ENCODE results near the gene BNC2.

Gene BNC2

DNA sequence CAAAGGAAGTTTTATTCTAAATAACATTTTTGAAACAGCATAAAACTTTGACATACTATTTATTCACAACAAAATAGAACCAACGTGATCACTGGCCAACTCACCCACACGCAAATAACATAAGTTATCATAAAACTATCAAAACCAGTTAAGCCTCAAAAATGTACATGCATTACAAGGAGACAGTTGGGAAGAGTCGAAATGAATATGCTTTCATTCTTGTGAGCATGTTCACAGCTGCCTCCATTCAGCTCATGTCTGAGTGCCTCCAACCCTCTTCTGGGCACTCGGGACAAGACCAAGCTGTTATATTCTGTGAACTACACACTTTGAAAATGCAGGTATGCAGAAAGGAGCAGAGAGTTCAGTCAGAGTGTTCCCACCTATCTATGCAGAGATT, 284.9 kb downstream of the BNC2 start:
- no peak overlapping the region for H3K4me3 ChIP-seq (ENCODE audit: low read depth, low read length)
- no peak for DNase-seq (ENCODE audit: low read depth)
- TF ChIP-seq, protein P1, sequence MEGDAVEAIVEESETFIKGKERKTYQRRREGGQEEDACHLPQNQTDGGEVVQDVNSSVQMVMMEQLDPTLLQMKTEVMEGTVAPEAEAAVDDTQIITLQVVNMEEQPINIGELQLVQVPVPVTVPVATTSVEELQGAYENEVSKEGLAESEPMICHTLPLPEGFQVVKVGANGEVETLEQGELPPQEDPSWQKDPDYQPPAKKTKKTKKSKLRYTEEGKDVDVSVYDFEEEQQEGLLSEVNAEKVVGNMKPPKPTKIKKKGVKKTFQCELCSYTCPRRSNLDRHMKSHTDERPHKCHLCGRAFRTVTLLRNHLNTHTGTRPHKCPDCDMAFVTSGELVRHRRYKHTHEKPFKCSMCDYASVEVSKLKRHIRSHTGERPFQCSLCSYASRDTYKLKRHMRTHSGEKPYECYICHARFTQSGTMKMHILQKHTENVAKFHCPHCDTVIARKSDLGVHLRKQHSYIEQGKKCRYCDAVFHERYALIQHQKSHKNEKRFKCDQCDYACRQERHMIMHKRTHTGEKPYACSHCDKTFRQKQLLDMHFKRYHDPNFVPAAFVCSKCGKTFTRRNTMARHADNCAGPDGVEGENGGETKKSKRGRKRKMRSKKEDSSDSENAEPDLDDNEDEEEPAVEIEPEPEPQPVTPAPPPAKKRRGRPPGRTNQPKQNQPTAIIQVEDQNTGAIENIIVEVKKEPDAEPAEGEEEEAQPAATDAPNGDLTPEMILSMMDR (conservative IDR thresholded peaks at IDR 0.05; ENCODE audit: low read depth, low read length) = no peak

DNA sequence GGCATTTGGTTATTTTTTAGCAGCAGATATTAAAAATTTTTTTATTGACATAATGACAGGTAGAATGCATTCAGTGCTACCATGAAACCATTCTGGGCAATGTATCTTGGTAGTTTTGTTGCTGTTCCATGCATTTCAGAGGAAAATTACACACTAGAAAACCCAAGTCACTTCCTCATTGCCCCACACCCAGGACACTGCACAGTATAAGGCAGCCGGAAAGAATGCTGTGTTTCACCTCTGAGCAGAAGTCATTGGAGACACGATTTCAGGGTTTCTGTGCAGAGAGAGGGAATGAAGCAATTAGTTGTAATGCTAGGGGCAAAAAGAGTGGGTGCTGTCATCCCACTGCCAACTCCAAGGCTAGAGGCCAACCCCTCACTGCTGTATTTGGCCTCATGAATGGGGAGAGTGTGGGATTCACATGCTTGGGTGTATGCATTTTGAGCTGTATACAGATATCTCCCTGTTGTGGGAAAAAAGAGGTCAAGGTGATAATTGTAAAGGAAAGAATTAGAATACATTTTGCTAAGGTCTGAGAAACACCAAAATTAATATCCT, 290.5 kb downstream of the BNC2 start:
- TF ChIP-seq, protein P1 (conservative IDR thresholded peaks at IDR 0.05; ENCODE audit: low read depth, low read length) = no peak
- no peak overlapping the region for H3K4me3 ChIP-seq (ENCODE audit: low read depth, low read length)
- peak; percentile 44 for DNase-seq (ENCODE audit: low read depth)

DNA sequence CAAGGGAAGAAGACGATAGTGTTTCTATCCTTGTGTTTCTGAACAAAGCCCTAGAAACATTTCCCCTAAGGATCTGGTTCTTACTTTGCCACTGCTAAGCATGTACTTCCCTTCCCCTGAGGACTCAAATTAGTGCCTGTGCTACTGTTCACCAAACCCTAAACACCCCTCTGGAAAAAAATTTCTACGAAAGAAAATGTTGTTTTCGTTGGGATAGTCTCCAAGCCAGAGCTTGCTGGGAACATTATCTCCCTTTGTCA, 294.6 kb downstream of the BNC2 start:
- no peak for DNase-seq (ENCODE audit: low read depth)
- H3K4me3 ChIP-seq (ENCODE audit: low read depth, low read length) = no peak overlapping the region
- TF ChIP-seq, protein P1 (conservative IDR thresholded peaks at IDR 0.05; ENCODE audit: low read depth, low read length) = no peak

DNA sequence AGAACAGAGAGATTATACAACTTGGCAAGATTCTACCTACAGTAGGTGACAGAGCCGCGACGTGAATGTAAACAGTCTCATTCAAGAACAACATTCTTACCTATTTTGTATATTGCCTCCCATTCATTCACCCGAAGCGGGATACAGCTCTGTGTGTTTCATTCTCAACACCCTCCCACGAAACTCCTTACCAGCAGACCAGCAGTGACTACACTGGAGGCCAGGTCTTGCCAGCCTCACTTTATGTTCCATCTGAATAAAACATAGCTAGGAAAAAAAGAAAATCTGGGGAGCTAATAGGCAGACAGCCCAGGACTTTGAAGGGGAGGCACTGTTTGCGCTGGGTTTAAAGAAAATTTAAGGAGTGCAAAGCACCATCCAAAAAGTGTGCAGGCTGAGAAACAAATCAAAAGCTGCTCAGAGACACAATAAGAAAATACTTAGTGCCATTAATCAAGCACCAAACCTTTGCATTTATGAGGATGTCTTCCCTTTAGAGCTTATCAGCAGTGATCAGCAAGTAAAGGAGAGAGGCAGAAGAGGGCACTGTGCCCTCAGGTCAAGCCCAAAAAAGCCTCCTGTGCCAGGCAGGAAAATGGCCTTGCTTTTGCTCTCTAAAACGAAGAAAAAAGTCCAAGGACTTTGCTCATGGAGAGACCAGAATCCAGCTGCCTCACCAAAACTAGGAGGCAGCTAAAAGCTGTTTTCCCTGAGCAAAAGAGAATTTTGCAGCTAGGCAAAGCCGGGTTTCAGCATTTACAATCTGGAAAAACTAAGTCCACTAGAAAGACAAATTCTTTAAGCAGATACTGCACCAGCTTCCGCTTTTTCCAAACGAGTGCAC, 295.1 kb downstream of the BNC2 start:
- H3K4me3 ChIP-seq (ENCODE audit: low read depth, low read length) = no peak overlapping the region
- TF ChIP-seq, protein P1 (conservative IDR thresholded peaks at IDR 0.05; ENCODE audit: low read depth, low read length) = peak; percentile 10
- no peak for DNase-seq (ENCODE audit: low read depth)

DNA sequence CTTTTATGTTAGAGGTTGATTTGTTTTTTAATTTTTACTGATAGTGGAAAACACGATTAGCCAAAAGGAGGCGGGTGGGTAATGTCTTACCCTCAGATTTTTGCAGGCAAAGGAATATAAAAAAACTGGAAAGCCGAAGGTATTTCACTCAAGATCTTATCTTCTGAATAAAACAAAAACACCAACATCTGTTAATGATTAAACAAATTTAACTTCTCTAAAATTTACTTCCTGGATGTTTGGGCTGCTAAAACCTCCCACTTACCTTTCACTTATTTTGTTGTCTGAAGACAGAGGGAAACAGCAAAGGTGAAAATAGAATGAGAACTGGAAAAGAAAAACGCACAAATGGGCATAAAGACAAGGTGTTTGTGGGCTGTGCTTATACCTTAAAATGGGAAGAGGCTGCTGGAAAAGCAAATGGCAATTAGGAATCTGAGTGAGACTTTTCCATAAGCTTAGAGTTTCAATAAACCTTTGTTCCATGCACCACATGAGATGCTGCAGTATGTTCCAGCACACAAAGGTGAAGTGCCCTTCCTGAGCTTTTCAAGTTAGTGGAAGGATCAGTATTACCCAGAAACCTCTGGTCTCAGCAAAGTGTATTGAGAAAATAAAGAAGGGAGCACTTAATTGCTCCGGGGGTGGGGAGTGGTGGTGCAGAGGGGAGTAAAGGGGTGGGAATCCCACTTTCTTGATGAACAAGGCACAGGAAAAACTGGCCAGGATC, 298.3 kb downstream of the BNC2 start:
- DNase-seq (ENCODE audit: low read depth) = no peak
- H3K4me3 ChIP-seq (ENCODE audit: low read depth, low read length) = no peak overlapping the region
- TF ChIP-seq, protein P1 (conservative IDR thresholded peaks at IDR 0.05; ENCODE audit: low read depth, low read length) = no peak

DNA sequence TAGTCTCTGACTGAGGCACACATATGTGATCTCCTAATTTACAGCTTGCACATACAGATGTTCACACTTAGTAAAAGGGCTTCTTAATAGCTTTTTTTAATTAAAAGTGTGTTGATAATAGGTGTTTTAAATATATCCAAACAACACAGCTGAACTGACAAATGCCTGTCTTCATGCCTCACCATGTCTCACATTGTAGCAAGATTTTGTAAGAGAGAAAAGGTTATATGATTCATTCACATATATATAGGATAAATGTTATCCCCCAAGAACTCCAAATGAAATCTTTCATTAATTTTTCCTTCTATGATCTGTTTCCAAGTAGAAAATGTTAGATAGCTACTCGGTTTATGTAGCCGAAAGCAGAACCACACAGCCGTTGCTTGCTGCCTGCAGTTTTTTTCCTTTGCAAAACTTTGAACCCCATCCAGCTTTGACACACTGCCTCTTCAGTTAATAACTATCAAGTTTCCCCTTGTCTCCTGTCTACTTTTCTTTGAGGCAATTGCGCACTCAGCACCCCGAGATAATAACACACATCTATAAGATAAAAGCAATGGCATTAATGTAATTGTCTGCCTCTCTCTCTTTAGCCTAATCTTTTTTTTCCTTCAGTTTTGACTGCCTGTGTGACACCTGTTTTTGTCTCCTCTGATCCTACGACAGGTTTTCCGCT, 299.2 kb downstream of the BNC2 start:
- H3K4me3 ChIP-seq (ENCODE audit: low read depth, low read length) = no peak overlapping the region
- DNase-seq (ENCODE audit: low read depth) = peak; percentile 42
- TF ChIP-seq, protein P1 (conservative IDR thresholded peaks at IDR 0.05; ENCODE audit: low read depth, low read length) = no peak

Data from choroid plexus epithelial cell (primary cell).